GM12878 (cell line): ENCODE measurements around the gene GJA1. TPM values are rescaled to one million over a fixed set of nuclear protein-coding genes. Genes with fewer than 3 reads are reported as not detected.

Experiments used
- ATAC-seq: fragments of 200-7000 bp; cut with Tn5 transposase; 3 replicates; pipeline ENCODE4 v1.9.1; 2020; ENCODE audit warnings: mild to moderate bottlenecking, moderate library complexity
- Bru-seq: library from RNA; stranded (reverse); fragments of 400-500 nt; gene quantifications from one replicate; lab custom pipeline; 2021; lab: Mats Ljungman, UMichigan
- BruChase-seq, 2 experiments: library from RNA; stranded (reverse); fragments of 400-500 nt; gene quantifications; one replicate each; lab custom pipeline; 2021; lab: Mats Ljungman, UMichigan
- BruUV-seq: library from RNA; stranded (reverse); fragments of 400-500 nt; replicated peaks from 2 replicates; lab custom pipeline; 2021; lab: Mats Ljungman, UMichigan
- CTCF ChIA-PET: fragments of 300-600 bp; sonication (Branson Sonifier 250); formaldehyde crosslinking; extraction: SDS; loops from one replicate; lab custom pipeline; 2021; ENCODE audit warnings: inconsistent platforms; lab: Yijun Ruan, JAX
- POLR2A ChIA-PET: fragments of 350-600 bp; formaldehyde crosslinking; extraction: SDS; loops from one replicate; lab custom pipeline; 2021; ENCODE audit warnings: inconsistent platforms; lab: Charles Lee
- RAD21 ChIA-PET: fragments of 300-600 bp; sonication (Branson Sonifier 250); formaldehyde crosslinking; loops from one replicate; lab custom pipeline; 2023; ENCODE audit warnings: antibody characterized with exemption; ENCODE audit not compliant: unreplicated experiment; lab: Charles Lee
- SMC1A ChIA-PET: fragments of 300-600 bp; sonication (Branson Sonifier 250); formaldehyde crosslinking; loops from one replicate; lab custom pipeline; 2023; ENCODE audit not compliant: unreplicated experiment, uncharacterized antibody; lab: Charles Lee
- DNase-seq: peaks from one replicate; pipeline ENCODE4 v3.0.0-alpha.2; 2011; ENCODE audit warnings: low read depth, low spot score
- FAIRE-seq: peaks from 3 replicates; lab custom pipeline; 2011; peaks lifted over from hg19 to GRCh38; lab: Jason Lieb, UNC
- H2AFZ ChIP-seq: 2 replicates; pipeline ENCODE4 v1.6.0; 2011; ENCODE audit warnings: low read depth, low read length, control low read depth; ENCODE audit not compliant: control insufficient read depth
- H3K27ac ChIP-seq: 2 replicates; pipeline ENCODE4 v1.5.1; 2011; ENCODE audit warnings: control low read depth; ENCODE audit not compliant: control insufficient read depth, insufficient read depth
- H3K27me3 ChIP-seq, 2 experiments: replicated peaks in 1 of 2; 2 replicates each; pipeline versions ENCODE4 v1.6.0 to v1.6.1; 2011; ENCODE audit warnings: low read length in 1 of 2; ENCODE audit not compliant: control insufficient read depth in 2 of 2, insufficient read depth in 2 of 2
- H3K36me3 ChIP-seq, 2 experiments: 2 replicates each; pipeline ENCODE4 v1.5.1; 2011; ENCODE audit warnings: low read length in 1 of 2; ENCODE audit not compliant: control insufficient read depth in 2 of 2, insufficient read depth in 2 of 2
- H3K4me1 ChIP-seq: 2 replicates; pipeline ENCODE4 v1.6.1; 2011; ENCODE audit warnings: mild to moderate bottlenecking, low read length, moderate library complexity, mixed read lengths; ENCODE audit not compliant: control insufficient read depth, insufficient read depth
- H3K4me2 ChIP-seq: 2 replicates; pipeline ENCODE4 v1.6.0; 2011; ENCODE audit warnings: control low read depth; ENCODE audit not compliant: control insufficient read depth, insufficient read depth
- H3K4me3 ChIP-seq: fragments of 200-600 bp; sonication (generic); 2 replicates; pipeline ENCODE4 v1.5.1; 2016
- H3K79me2 ChIP-seq: 2 replicates; pipeline ENCODE4 v1.6.0; 2011; ENCODE audit warnings: low read length; ENCODE audit not compliant: control insufficient read depth, insufficient read depth
- H3K9ac ChIP-seq: 2 replicates; pipeline ENCODE4 v1.8.0; 2011; ENCODE audit warnings: low read length, control low read depth, mixed read lengths; ENCODE audit not compliant: control insufficient read depth, insufficient read depth
- H3K9me3 ChIP-seq: replicated peaks from 3 replicates; pipeline ENCODE4 v1.5.1; 2011; ENCODE audit warnings: mild to moderate bottlenecking, low read length; ENCODE audit not compliant: control insufficient read depth, insufficient read depth
- H4K20me1 ChIP-seq: 2 replicates; pipeline ENCODE4 v1.6.0; 2011; ENCODE audit not compliant: control insufficient read depth, insufficient read depth
- ASH2L ChIP-seq: fragments of 300-600, 200-600 bp; sonication (generic); IDR thresholded peaks from 2 replicates; pipeline ENCODE4 v1.6.1; 2017; ENCODE audit warnings: low read depth, mild to moderate bottlenecking, borderline replicate concordance
- CHD1 ChIP-seq: IDR thresholded peaks from 2 replicates; pipeline ENCODE4 v1.6.1; 2012; ENCODE audit warnings: low read depth, low read length, improper control_type of control experiment
- CREM ChIP-seq: IDR thresholded peaks from 2 replicates; pipeline ENCODE4 v1.6.1; 2014; ENCODE audit warnings: antibody characterized with exemption, low read depth
- EP300 ChIP-seq, 2 experiments: fragments of 150-350 bp in 1 of 2; IDR thresholded peaks; 2 replicates each; pipeline ENCODE4 v1.6.1; 2011 to 2012; ENCODE audit warnings: low read depth in 2 of 2, low read length in 2 of 2, borderline replicate concordance in 1 of 2, improper control_type of control experiment in 1 of 2, inconsistent platforms in 1 of 2; ENCODE audit not compliant: control insufficient read depth in 1 of 2
- ETV6 ChIP-seq, 2 experiments: fragments of 450-650 bp in 1 of 2; IDR thresholded peaks in 1 of 2; conservative IDR thresholded peaks in 1 of 2; 2 replicates each; pipeline ENCODE4 v1.6.1; 2014; ENCODE audit warnings: antibody characterized with exemption in 1 of 2, borderline replicate concordance in 1 of 2, low read depth in 1 of 2, mild to moderate bottlenecking in 1 of 2, moderate library complexity in 1 of 2
- JUND ChIP-seq: IDR thresholded peaks from 2 replicates; pipeline ENCODE4 v1.6.1; 2012; ENCODE audit warnings: low read depth, mild to moderate bottlenecking, low read length, improper control_type of control experiment, moderate library complexity
- MEF2A ChIP-seq: IDR thresholded peaks from 2 replicates; pipeline ENCODE4 v1.6.1; 2011; ENCODE audit warnings: low read depth, mild to moderate bottlenecking, low read length, moderate library complexity; ENCODE audit not compliant: insufficient read depth
- NFYB ChIP-seq: IDR thresholded peaks from 2 replicates; pipeline ENCODE4 v1.6.1; 2011; ENCODE audit warnings: low read depth, mild to moderate bottlenecking, low read length, improper control_type of control experiment, moderate library complexity; ENCODE audit not compliant: insufficient read depth
- POLR2A ChIP-seq: IDR thresholded peaks from 2 replicates; pipeline ENCODE4 v1.6.1; 2011; ENCODE audit warnings: low read depth, mild to moderate bottlenecking, low read length
- STAT1 ChIP-seq: fragments of 450-650 bp; conservative IDR thresholded peaks from 2 replicates; pipeline ENCODE4 v1.6.1; 2014; ENCODE audit warnings: antibody characterized with exemption, mild to moderate bottlenecking
- STAT3 ChIP-seq: IDR thresholded peaks from 2 replicates; pipeline ENCODE4 v1.6.1; 2011; ENCODE audit warnings: low read depth, low read length, improper control_type of control experiment
- ZSCAN29 ChIP-seq: fragments of 450-650 bp; IDR thresholded peaks from 2 replicates; pipeline ENCODE4 v1.6.1; 2017; ENCODE audit warnings: mild to moderate bottlenecking, moderate library complexity
- WGBS: methylation state at CpG from one replicate; pipeline ENCODE4 v1.1.6; 2016; ENCODE audit warnings: low lambda C conversion rate; ENCODE audit not compliant: insufficient replicate concordance, insufficient coverage; ENCODE audit errors: missing lambda C conversion rate; 5-methylcytosine and 5-hydroxymethylcytosine counted together
- in situ Hi-C: fragments of 300-500 bp; cut with MboI; formaldehyde crosslinking; loops from 9 replicates; pipeline ENCODE4 v1.14.3; 2018; ENCODE audit warnings: mixed read lengths
- intact Hi-C: fragments of 100-400 bp; cut with micrococcal nuclease; formaldehyde crosslinking; loops from one replicate; pipeline ENCODE4 v1.14.2; 2022; ENCODE audit not compliant: unreplicated experiment
- long read RNA-seq, 2 experiments: library from polyadenylated mRNA; unstranded; transcript quantifications; one replicate each; pipeline ENCODE4 v2.0.0, GENCODE V29; 2019 to 2020
- polyA minus RNA-seq, 3 experiments: library from RNA; depleted of rRNA, polyadenylated mRNA; stranded (reverse); fragments of >200 nt; gene quantifications; 2 replicates each; pipeline ENCODE4 v1.2.3, GENCODE V29; 2011
- polyA plus RNA-seq, 11 experiments: library from polyadenylated mRNA; depleted of rRNA in 4 of 11; unstranded in 6 of 11; stranded (reverse) in 5 of 11; fragments of >200 nt; fragmentation: Nextera tagmentation in 4 of 11; fragmentation: Illumina TruSeq in 1 of 11; extraction: Ambion mirVana in 4 of 11; extraction: Trizol in 1 of 11; gene quantifications; 1 replicate in 1 of 11; 2 replicates in 10 of 11; pipeline versions ENCODE4 v1.2.1 to v1.2.3, GENCODE V29; 2011 to 2016; ENCODE audit warnings: inconsistent platforms in 2 of 11, missing spikeins in 2 of 11, low read depth in 1 of 11
- total RNA-seq, 4 experiments: library from RNA; depleted of rRNA in 3 of 4; stranded (reverse); fragments of >200 nt in 3 of 4; fragmentation: Illumina TruSeq in 1 of 4; extraction: Trizol in 1 of 4; gene quantifications; 2 replicates each; pipeline versions ENCODE4 v1.2.1 to v1.2.3, GENCODE V29; 2013 to 2021
- TF ChIP-seq, protein P1 (sequence below): fragments of 450-650 bp; formaldehyde crosslinking; IDR thresholded peaks from 2 replicates; pipeline ENCODE4 v1.5.0; 2022; ENCODE audit warnings: mild to moderate bottlenecking, missing genetic modification characterization

GJA1 gene
- 0.21 TPM in 1 of 2 replicates, not detected in the other for total RNA-seq (2013; cell fraction: nucleolus; rRNA removed)
- total RNA-seq (2014; rRNA removed) (not detected in 2 replicates), total RNA-seq (2014; rRNA removed; fragmentation: Illumina TruSeq; extraction: Trizol) (not detected in 2 replicates), total RNA-seq (2021) (0.45 and 0.69 TPM in 2 replicates), polyA plus RNA-seq (2011; rRNA removed) (not detected in 2 replicates), polyA plus RNA-seq (2014; fragmentation: Illumina TruSeq; extraction: Trizol) (not detected in 2 replicates), polyA plus RNA-seq (2014; fragmentation: Nextera tagmentation; extraction: Ambion mirVana) (not detected), polyA plus RNA-seq (2014; rRNA removed) (not detected in 2 replicates), polyA plus RNA-seq (2016; fragmentation: Nextera tagmentation; extraction: Ambion mirVana) (under 1 TPM; 0.11 TPM), polyA minus RNA-seq (2011; rRNA and poly(A)+ RNA removed) (0.29 TPM in 1 of 2 replicates, not detected in the other), Bru-seq, nascent RNA (not detected), BruChase-seq, experiment 1, labeled RNA remaining after a 6-hour chase (not detected), BruChase-seq, experiment 2, labeled RNA remaining after a 2-hour chase (percentile 6 among the genes with signal in this experiment)
- not detected for polyA plus RNA-seq (2011; ENCODE audit: low read depth)
- 0.03 TPM in 1 of 2 replicates, not detected in the other for polyA plus RNA-seq (2011; cell fraction: cytosol; rRNA removed)
- polyA plus RNA-seq (2011; cell fraction: nucleus; rRNA removed) = not detected in 2 replicates
- not detected in 2 replicates for polyA plus RNA-seq (2012)
- not detected in 2 replicates for polyA minus RNA-seq (2011; cell fraction: cytosol; rRNA and poly(A)+ RNA removed)
- polyA minus RNA-seq (2011; cell fraction: nucleus; rRNA and poly(A)+ RNA removed) = not detected in 2 replicates
- long read RNA-seq, experiment 1 = 0 reads
- long read RNA-seq, experiment 2 = 0 reads

DNA sequence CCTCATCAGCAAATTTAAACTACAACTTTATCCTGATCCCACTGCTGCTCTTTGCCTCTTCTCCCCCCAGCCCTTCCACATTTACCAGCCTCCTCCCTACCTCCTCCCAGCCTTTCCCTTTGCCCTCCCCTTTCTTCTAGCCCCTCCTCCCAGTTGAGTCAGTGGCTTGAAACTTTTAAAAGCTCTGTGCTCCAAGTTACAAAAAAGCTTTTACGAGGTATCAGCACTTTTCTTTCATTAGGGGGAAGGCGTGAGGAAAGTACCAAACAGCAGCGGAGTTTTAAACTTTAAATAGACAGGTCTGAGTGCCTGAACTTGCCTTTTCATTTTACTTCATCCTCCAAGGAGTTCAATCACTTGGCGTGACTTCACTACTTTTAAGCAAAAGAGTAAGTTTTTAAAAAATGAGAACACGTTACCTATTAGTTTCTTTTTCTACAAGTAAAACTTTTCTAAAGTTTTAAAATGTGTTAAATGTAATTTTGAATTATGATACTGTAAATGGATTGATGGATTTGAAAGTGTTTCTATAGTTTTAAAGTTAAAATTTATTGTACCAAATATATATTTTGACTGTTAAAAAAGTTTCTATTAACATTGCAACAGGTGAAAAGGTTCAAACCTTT is at the start of gene GJA1:
Gene GJA1, plus strand, starts transcription at position 203 of the 626 bp plus-strand sequence. CDS start 11,202 bp downstream, outside the sequence.
- Histone ChIP-seq H3K4me3 (no peak within 1 kb of the TSS), H3K4me2 (no peak within 1 kb of the TSS), H4K20me1 (no peaks in the 10 kb centered on the region), H3K4me1 (no peaks in the 10 kb centered on the region), H3K79me2 (no peaks in the 10 kb centered on the region), H2AFZ (no peak within 1 kb of the TSS), H3K9ac (no peak within 1 kb of the TSS), H3K36me3 (no peaks in the 10 kb centered on the region), H3K9me3 (no peaks in the 10 kb centered on the region), H3K27me3 (peaks cover 0 to 2% of the 10 kb centered on the region in 2 experiments; a peak in 2 of 4 replicates), H3K27ac (no peak within 1 kb of the TSS)
- ChIA-PET CTCF (no interaction called here), POLR2A (no interaction called here), RAD21 (no interaction called here), SMC1A (interaction anchor here (1.2 kb wide), 1 partner anchor 414 kb away, joined by 3 read pairs; no protein-coding TSS in a partner anchor)
- FAIRE-seq (no peak), ATAC-seq (no peak), DNase-seq (no peak)
- WGBS = 0% methylated on average over 5 of the region's 5 CpGs
- BruUV-seq = no TSS peak
- intact Hi-C loops (no loop called here), in situ Hi-C loops (no loop called here)
- TF ChIP-seq STAT3 (no peak), JUND (no peak), CHD1 (no peak), STAT1 (no peak), ASH2L (no peak), ETV6 (conservative IDR thresholded peaks at IDR 0.05 in 1 of 2, IDR thresholded peaks at IDR 0.05 in 1 of 2; ENCODE audit: borderline replicate concordance in 1 of 2, low read depth in 1 of 2) (no peak), NFYB (no peak), EP300 (IDR thresholded peaks at IDR 0.05; ENCODE audit: borderline replicate concordance in 1 of 2, control insufficient read depth in 1 of 2, low read depth in 2 of 2, low read length in 2 of 2) (no peak), MEF2A (no peak), CREM (no peak), POLR2A (no peak), ZSCAN29 (no peak)
- TF ChIP-seq, protein P1, sequence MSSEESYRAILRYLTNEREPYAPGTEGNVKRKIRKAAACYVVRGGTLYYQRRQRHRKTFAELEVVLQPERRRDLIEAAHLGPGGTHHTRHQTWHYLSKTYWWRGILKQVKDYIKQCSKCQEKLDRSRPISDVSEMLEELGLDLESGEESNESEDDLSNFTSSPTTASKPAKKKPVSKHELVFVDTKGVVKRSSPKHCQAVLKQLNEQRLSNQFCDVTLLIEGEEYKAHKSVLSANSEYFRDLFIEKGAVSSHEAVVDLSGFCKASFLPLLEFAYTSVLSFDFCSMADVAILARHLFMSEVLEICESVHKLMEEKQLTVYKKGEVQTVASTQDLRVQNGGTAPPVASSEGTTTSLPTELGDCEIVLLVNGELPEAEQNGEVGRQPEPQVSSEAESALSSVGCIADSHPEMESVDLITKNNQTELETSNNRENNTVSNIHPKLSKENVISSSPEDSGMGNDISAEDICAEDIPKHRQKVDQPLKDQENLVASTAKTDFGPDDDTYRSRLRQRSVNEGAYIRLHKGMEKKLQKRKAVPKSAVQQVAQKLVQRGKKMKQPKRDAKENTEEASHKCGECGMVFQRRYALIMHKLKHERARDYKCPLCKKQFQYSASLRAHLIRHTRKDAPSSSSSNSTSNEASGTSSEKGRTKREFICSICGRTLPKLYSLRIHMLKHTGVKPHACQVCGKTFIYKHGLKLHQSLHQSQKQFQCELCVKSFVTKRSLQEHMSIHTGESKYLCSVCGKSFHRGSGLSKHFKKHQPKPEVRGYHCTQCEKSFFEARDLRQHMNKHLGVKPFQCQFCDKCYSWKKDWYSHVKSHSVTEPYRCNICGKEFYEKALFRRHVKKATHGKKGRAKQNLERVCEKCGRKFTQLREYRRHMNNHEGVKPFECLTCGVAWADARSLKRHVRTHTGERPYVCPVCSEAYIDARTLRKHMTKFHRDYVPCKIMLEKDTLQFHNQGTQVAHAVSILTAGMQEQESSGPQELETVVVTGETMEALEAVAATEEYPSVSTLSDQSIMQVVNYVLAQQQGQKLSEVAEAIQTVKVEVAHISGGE (CRISPR knock-in tag) = no peak
